COLO668 (cell line): Measurements from ENCODE around the gene SYNE1.

Experiments
- DNase-seq: peaks from one replicate; lab custom pipeline; 2025; ENCODE audit not compliant: unreplicated experiment; lab: John Stamatoyannopoulos, UW

SYNE1 gene

GRCh38 chr6:152323376-152323775, 313.8 kb downstream of the SYNE1 start:
- no peak for DNase-seq

GRCh38 chr6:152318278-152318677, 318.9 kb downstream of the SYNE1 start:
- no peak for DNase-seq

DNA sequence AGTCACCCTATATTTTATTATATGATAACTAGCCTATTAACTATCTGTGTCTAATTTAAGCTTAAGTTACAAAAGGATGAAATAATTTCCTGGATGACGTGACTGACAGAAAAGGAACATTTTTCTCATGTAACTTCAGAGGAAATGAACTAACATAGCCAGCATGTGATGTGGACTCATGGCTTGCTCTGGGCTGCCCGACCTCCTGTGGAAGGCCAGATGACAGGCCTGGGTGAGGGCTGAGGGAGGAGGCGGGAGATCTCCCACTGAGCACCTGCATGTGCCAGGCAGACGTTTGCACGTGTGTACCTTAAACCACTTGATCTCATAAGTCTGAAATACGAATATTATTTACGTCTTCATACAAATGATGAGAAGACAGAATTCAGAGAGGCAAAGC, 321.1 kb downstream of the SYNE1 start:
- DNase-seq: no peak

- no peak for DNase-seq
These were observed 322.7 kb downstream of the SYNE1 start for GRCh38 chr6:152314483-152314832.

GRCh38 chr6:152313542-152314482, 323.4 kb downstream of the SYNE1 start:
- DNase-seq: no peak

GRCh38 chr6:152312434-152312833, 324.7 kb downstream of the SYNE1 start:
- no peak for DNase-seq

DNA sequence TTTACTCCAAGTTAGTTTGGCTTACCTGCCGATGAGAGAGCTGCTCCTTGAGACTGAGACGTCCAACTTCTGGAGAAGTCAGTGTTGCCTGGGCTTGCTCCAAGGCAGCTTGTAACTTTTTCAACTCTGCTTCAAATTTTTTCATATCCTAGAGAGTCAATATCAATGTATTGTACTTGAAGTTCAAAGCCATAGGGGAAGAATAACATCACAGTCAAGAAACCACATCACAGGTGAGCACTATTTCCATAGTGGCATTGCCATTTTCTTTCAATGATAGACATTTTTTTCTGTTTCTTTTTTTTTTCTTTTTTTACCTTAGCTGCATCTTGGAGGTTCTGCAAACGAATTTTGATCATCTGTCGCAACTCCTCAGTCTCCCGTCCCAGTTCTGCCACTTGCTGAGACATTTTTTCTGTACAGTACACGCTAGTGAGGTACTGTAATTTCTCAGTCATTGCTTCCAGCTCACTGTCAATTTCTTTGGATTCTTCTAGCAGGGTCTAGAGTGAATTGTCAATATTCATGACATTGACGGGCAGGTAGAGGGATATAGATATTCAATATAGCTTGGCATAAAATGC, 326.7 kb downstream of the SYNE1 start:
- no peak for DNase-seq

DNA sequence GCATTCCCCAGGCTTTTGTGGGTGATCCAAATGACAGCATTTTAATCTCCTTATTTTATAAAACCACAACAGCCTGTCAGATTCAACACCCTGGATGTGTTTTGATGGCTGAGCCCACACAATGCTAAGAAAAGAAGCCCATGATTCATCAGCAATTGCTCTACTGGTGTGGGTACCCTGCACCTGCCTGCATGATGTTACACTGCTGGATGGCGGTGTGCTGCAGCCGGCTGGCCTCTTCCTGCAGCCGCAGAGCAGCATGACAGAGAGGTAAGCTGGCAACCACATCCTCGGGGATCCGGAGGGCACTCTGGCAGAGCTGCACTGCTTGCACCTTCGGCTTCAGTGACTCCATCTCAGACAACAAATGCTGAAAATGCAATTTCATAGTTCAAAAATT, 327.5 kb downstream of the SYNE1 start:
- DNase-seq: no peak

GRCh38 chr6:152309006-152309405, 328.2 kb downstream of the SYNE1 start:
- no peak for DNase-seq

- no peak for DNase-seq
These were observed 328.9 kb downstream of the SYNE1 start for GRCh38 chr6:152308306-152308705.

DNA sequence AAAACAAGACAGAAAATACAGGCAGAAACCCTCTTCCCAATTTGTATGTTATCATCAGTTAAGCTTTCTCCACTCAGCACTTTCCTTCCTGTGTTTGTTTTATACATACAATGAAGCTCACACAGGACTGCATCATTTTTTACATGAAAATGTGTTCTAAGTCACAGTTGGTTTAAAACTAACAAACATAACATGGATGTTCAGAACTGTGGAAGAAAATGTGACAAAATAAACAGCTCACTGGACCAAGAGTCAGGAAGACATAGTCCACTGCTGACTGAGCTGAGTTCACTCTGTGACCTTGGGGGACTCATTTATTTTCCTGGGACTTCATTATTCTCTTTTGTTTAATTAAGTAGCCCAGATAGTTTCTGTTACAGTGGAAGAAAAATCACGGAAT, 331.5 kb downstream of the SYNE1 start:
- DNase-seq: no peak

DNA sequence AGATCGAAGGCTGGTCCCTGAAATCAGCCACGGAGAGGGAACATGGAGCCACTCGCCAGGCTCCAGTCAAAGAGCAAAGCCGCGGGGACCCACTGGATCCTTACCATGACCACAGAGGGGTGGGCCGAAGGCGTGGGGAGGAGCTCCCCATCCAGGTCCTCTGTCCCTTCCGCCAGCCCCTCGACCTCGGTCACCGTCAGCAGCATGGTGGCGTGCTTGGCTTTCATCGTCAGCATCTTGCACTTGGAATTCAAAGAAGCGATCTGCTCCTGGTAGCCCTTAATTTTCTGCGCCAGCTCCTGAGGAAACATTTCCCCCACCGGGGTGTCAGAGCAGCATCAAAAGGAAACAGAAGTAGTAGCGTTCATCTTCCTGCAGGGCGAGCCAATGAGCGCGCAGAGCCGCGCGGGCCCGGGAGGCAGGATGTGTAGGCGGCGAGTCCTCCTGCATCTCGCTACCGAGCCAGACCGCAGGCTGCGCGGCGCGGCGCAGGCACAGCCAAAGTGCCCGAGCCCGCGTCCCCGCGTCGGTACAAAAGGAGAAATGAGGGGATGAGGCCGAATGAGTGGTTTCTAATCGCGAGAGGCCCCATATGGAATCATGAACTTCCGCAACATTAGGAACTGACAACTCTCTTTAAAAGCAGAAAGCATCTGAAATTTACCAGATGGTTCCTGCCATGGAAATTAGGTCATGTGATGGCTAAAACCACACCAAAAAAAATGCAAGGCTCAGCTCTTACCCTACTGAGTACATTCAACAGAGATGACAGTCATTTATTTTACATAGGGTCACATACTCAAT, 335.2 kb downstream of the SYNE1 start:
- DNase-seq: peak; percentile 68

- no peak for DNase-seq
These were observed 336.0 kb downstream of the SYNE1 start for GRCh38 chr6:152301021-152301764.

- DNase-seq: peak; percentile 2
These were observed 336.6 kb downstream of the SYNE1 start for GRCh38 chr6:152300517-152300916.

GRCh38 chr6:152298848-152299735, 338.1 kb downstream of the SYNE1 start:
- DNase-seq: no peak

DNA sequence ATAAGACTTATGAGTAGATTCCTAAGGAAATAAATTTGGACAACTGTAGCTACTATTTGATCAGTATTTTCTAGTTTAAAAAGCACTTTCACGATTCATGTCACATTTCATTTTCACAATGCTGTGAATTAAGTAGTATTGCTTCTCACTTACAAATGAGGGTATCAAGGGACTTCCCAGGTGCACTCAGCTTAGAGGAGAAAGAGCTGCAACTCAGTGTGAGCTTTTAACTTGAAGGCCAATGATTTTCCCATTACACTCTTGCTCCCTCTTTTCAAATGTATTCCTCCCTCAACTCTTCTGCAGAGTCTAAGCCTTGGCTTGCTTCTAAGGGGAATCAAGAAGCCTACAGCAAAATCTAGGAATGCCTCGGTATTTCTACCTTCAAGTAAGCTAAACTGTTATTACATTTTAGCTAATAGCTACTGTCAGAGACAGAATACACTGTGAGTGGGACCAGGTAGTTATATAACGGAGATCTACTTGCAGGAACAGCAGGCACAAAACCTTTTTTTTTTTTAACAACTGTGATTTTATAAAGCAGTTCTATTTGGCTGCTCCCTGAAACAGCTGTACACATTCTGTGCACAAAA, 339.0 kb downstream of the SYNE1 start:
- no peak for DNase-seq

DNA sequence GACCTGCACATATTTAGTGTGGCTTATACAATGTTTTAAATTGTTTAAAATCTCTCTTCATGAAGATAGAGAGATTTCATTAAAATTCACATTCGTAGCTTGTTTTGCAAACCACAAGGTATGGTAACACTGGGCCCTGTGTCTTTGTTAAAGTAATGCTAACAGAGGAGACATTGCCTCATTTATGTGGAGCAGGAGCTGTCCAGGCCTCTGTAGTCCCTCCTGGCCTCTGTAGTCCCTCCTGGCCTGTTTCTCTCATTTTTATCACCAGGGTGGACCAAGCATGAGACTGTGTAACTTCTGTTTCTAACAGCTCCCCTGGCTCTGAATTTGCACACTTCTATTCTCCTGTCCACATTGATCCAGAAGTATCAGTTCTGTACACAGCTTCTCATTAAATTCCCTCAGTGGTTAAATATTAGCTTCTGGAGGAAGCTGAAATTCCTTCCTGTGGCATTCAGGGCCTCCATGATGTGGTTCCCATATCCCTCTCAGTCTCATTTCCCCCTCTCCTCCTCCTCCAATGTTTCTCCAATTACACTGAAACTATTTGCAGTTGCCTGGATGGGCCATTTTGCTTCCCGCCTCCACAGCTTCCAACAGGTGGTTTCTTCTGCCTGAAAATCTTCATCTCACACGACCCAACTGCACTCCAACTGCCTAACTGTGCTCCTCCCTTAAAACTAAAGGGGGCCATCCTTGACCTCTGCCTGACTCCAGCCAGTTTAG, 340.4 kb downstream of the SYNE1 start:
- DNase-seq: no peak

GRCh38 chr6:152295920-152296319, 341.2 kb downstream of the SYNE1 start:
- DNase-seq: peak; percentile 3

- DNase-seq: no peak
These were observed 341.8 kb downstream of the SYNE1 start for GRCh38 chr6:152295346-152295745.
